Measurements from ENCODE around the gene SLC12A6. TPM values are rescaled to one million over a fixed set of nuclear protein-coding genes. Genes with fewer than 3 reads are reported as not detected.

Gene SLC12A6
- total and polyA plus RNA-seq, 2 of the 13 experiments (the other 11 are each of a cell fraction or from before 2014, with no cell fraction given): 15.2 to 30.1 TPM

DNA sequence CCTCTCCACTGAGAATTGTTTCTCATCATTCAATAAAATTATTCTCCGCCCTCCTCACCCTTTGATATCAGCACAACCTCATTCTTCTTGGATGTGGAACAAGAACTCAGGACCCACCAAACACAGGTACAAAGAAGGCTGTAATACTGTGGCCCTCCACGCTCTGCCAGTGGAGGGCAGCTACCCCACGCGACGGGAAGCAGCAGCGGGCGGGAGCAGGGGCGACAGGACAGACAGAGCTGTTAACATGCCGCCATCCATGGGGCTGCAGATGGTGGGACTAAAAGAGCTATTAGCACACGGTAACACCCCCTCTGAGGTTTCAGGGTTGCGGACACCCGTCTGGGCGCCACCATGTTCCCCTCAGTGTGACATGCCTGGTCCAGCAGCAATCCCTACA is 75.2 kb downstream of the SLC12A6 start (continued):
- TF ChIP-seq, protein P1, sequence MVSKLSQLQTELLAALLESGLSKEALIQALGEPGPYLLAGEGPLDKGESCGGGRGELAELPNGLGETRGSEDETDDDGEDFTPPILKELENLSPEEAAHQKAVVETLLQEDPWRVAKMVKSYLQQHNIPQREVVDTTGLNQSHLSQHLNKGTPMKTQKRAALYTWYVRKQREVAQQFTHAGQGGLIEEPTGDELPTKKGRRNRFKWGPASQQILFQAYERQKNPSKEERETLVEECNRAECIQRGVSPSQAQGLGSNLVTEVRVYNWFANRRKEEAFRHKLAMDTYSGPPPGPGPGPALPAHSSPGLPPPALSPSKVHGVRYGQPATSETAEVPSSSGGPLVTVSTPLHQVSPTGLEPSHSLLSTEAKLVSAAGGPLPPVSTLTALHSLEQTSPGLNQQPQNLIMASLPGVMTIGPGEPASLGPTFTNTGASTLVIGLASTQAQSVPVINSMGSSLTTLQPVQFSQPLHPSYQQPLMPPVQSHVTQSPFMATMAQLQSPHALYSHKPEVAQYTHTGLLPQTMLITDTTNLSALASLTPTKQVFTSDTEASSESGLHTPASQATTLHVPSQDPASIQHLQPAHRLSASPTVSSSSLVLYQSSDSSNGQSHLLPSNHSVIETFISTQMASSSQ (IDR thresholded peaks at IDR 0.05; ENCODE audit: low read depth): no peak
- TF ChIP-seq, protein P1 (CRISPR knock-in tag; IDR thresholded peaks at IDR 0.05; ENCODE audit: borderline replicate concordance): no peak
- TF ChIP-seq ZNF44 (CRISPR knock-in tag; IDR thresholded peaks at IDR 0.05): no peak
- no peak for TF ChIP-seq JARID2 (CRISPR knock-in tag; IDR thresholded peaks at IDR 0.05; ENCODE audit: insufficient replicate concordance)

DNA sequence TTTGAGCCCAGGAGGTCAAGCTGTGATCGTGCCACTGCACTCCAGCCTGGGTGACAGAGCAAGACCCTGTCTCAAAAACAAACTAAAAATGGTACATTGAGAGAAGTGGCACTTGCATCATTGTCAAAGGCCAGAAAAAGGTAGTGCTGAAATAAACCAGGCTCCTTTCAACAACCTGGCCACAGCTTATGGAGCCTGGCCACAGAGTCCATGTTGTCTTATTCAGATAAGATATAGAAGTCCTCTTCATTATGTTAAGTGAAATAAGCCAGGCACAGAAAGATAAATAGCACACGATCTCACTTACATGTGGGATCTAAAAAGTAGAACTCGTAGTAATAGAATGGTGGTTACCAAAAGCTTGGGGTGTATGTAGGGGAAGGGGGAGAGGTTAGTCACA is 78.0 kb downstream of the SLC12A6 start:
- Histone ChIP-seq H4K20me1 (ENCODE audit: insufficient read depth, low read length) (no peaks in the 10 kb centered on the region), H3K79me2 (ENCODE audit: insufficient read depth, low read length) (no peaks in the 10 kb centered on the region), H3K9ac (ENCODE audit: insufficient read depth, low read depth, low read length) (no peak overlapping the region), H3K27ac (ENCODE audit: extremely low read length, insufficient read depth, low read length) (no peak overlapping the region), H3K4me1 (ENCODE audit: insufficient read depth, low read length) (no peaks in the 10 kb centered on the region), H2AFZ (ENCODE audit: low read length) (no peak overlapping the region), H3K4me2 (ENCODE audit: low read depth, low read length) (no peak overlapping the region), H3K4me3 (replicated peaks in 1 of 3; ENCODE audit: insufficient read depth in 1 of 3, low read depth in 2 of 3, low read length in 3 of 3) (no peak overlapping the region), H3K36me3 (replicated peaks in 1 of 2; ENCODE audit: control insufficient read depth in 1 of 2, insufficient read depth in 2 of 2, low read length in 2 of 2) (peaks cover 1 to 15% of the 10 kb centered on the region in 2 experiments; a peak in 2 of 5 replicates), H3K27me3 (ENCODE audit: control insufficient read depth in 1 of 2, insufficient read depth in 2 of 2, low read length in 2 of 2) (no peaks in the 10 kb centered on the region), H3K9me3 (ENCODE audit: low read length) (no peaks in the 10 kb centered on the region)
- in situ Hi-C loops (cut with HindIII; ENCODE audit: extremely low pct_ligation_motif_present, low pct_unique_long_range_greater_than_20kb) (no loop called here), intact Hi-C loops (cut with micrococcal nuclease; ENCODE audit: unreplicated experiment) (no loop called here)
- POLR2A ChIA-PET: no interaction called here
- ATAC-seq (no peak), DNase-seq (ENCODE audit: low spot score) (no peak), FAIRE-seq (no peak)
- no peak for TF ChIP-seq ZNF841 (CRISPR knock-in tag; IDR thresholded peaks at IDR 0.05; ENCODE audit: borderline replicate concordance)
- TF ChIP-seq BORCS8-MEF2B (CRISPR knock-in tag; IDR thresholded peaks at IDR 0.05): no peak
- TF ChIP-seq THAP11 (CRISPR knock-in tag; IDR thresholded peaks at IDR 0.05): no peak
- TF ChIP-seq GATAD1 (CRISPR knock-in tag; IDR thresholded peaks at IDR 0.05): no peak
- no peak for TF ChIP-seq HMGA1 (CRISPR knock-in tag; conservative IDR thresholded peaks at IDR 0.05)
- TF ChIP-seq, protein P2, sequence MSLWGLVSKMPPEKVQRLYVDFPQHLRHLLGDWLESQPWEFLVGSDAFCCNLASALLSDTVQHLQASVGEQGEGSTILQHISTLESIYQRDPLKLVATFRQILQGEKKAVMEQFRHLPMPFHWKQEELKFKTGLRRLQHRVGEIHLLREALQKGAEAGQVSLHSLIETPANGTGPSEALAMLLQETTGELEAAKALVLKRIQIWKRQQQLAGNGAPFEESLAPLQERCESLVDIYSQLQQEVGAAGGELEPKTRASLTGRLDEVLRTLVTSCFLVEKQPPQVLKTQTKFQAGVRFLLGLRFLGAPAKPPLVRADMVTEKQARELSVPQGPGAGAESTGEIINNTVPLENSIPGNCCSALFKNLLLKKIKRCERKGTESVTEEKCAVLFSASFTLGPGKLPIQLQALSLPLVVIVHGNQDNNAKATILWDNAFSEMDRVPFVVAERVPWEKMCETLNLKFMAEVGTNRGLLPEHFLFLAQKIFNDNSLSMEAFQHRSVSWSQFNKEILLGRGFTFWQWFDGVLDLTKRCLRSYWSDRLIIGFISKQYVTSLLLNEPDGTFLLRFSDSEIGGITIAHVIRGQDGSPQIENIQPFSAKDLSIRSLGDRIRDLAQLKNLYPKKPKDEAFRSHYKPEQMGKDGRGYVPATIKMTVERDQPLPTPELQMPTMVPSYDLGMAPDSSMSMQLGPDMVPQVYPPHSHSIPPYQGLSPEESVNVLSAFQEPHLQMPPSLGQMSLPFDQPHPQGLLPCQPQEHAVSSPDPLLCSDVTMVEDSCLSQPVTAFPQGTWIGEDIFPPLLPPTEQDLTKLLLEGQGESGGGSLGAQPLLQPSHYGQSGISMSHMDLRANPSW (CRISPR knock-in tag; IDR thresholded peaks at IDR 0.05; ENCODE audit: borderline replicate concordance): no peak
- WGBS (ENCODE audit: low lambda C conversion rate): 98% methylated on average over 2 of the region's 3 CpGs
- CTCF ChIA-PET (ENCODE audit: low intra/inter-chr PET ratio, low total read pairs): no interaction called here
- BruUV-seq (replicated peaks): no TSS peak

All from HepG2 (cell line).